SJSA1 (cell line): ENCODE results near the gene TRIM25. TPM values are rescaled to one million over a fixed set of nuclear protein-coding genes. Genes with fewer than 3 reads are reported as not detected.

Source experiments
- DNase-seq, 2 experiments: peaks; one replicate each; pipeline ENCODE4 v3.0.0-alpha.2; 2015 to 2020; ENCODE audit warnings: low spot score in 2 of 2, low read depth in 1 of 2
- H3K27ac ChIP-seq: fragments of 250-450 bp; sonication (Bioruptor Pico); 2 replicates; pipeline ENCODE4 v1.5.1; 2020; ENCODE audit warnings: mild to moderate bottlenecking, moderate library complexity
- H3K27me3 ChIP-seq: fragments of 250-450 bp; sonication (Bioruptor Pico); replicated peaks from 2 replicates; pipeline ENCODE4 v1.5.1; 2020; ENCODE audit warnings: mild to moderate bottlenecking, moderate library complexity
- H3K36me3 ChIP-seq: fragments of 250-450 bp; sonication (Bioruptor Pico); 2 replicates; pipeline ENCODE4 v1.5.1; 2020; ENCODE audit warnings: mild to moderate bottlenecking
- H3K4me1 ChIP-seq: fragments of 250-450 bp; sonication (Bioruptor Pico); replicated peaks from 2 replicates; pipeline ENCODE4 v1.6.1; 2021; ENCODE audit warnings: mild to moderate bottlenecking
- H3K4me3 ChIP-seq: fragments of 250-450 bp; sonication (Bioruptor Pico); 2 replicates; pipeline ENCODE4 v1.5.1; 2020; ENCODE audit warnings: mild to moderate bottlenecking
- H3K9me3 ChIP-seq: fragments of 250-450 bp; sonication (Bioruptor Pico); replicated peaks from 2 replicates; pipeline ENCODE4 v1.5.1; 2020; ENCODE audit warnings: mild to moderate bottlenecking
- total RNA-seq: library from RNA; depleted of rRNA; stranded (reverse); fragments of >200 nt; shearing (Covaris generic); gene quantifications from 2 replicates; pipeline ENCODE4 v1.2.3, GENCODE V29; 2014

Gene TRIM25
- total RNA-seq, 1 experiment from 2014 or later, result 11.9 TPM

DNA sequence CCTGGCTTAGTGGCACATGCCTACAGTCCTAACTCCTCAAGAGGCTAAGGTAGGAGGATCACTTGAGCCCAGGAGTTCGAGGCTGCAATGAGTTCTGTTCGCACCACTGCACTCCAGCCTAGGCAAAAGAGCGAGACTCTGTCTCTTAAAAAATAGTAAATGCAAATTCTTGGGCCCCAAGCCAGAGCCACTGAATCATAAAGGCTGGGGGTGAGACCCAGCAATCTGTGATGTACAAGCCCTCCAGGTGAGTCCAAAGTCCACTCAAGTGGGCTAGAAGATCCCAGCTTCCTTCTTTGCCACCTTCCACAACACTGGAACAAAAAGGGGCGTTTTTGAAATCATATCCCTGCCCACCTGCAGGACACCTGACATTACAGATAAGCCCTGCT lies 16.9 kb downstream of the TRIM25 start:
- Histone ChIP-seq H3K36me3 (peaks cover 89% of the 10 kb centered on the region), H3K4me3 (no peak overlapping the region), H3K4me1 (peaks cover 5% of the 10 kb centered on the region), H3K27me3 (no peaks in the 10 kb centered on the region), H3K9me3 (no peaks in the 10 kb centered on the region), H3K27ac (no peak overlapping the region)
- no peak for DNase-seq

DNA sequence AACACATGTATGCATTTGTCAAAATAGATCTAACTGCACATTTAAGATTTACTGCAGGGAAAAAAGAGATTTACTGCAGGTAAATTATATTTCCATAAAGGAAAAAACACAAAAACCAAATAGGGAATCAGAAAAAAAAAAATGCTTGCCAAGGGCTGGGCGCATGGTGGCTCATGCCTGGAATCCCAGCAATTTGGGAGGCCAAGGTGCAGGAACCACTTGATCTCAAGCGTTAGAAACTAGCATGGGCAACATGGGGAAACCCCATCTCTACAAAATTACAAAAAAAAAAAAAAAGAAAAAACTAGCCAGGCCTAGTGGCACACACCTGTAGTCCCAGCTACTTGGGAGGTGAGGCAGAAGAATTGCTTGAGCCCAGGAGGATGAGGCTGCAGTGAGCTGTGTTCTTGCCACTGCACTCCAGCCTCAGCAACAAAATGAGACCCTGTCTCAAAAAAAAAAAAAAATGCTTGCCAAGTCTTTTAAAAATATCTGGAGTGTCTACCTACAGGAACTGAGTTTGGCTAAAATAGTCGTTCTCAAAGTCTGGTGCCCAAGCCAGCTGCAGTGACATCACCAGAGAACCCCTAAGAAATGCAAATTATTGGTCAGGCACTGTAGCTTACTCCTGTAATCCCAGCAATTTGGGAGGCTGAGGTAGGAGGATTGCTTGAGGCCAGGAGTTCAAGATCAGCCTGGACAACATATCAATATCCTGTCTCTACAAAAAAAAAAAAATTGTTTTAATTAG lies 17.5 kb downstream of the TRIM25 start:
- H3K4me1 ChIP-seq, result no peaks in the 10 kb centered on the region
- H3K27ac ChIP-seq, result no peak overlapping the region
- no peaks in the 10 kb centered on the region for H3K9me3 ChIP-seq
- DNase-seq, result no peak
- H3K27me3 ChIP-seq, result no peaks in the 10 kb centered on the region
- peaks cover 89% of the 10 kb centered on the region for H3K36me3 ChIP-seq
- no peak overlapping the region for H3K4me3 ChIP-seq

- Histone ChIP-seq H3K4me3 (no peak overlapping the region), H3K27ac (no peak overlapping the region), H3K9me3 (no peaks in the 10 kb centered on the region), H3K36me3 (peaks cover 89% of the 10 kb centered on the region), H3K4me1 (no peaks in the 10 kb centered on the region), H3K27me3 (no peaks in the 10 kb centered on the region)
- DNase-seq, result no peak
Observed at GRCh38 chr17:56894859-56895455, 18.9 kb downstream of the TRIM25 start.

DNA sequence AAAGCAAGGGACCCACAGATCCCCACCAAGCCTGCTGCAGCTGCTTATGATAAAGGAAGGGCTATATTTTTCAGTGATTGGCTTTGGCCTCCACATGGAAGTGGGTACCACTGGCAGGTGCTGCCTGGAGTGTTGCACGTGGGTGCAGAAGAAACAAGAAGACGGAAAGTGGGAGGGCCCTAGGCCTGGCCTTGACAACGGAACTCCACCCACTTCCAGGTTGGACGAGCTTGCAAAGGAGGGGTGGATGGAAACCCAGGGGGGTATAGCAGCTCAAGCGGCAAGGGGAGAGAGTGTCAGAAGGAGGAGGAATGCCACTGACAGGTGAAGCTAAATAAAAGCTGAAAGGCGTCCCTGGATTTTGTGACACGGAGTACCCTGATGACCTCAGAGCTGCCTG lies 20.3 kb downstream of the TRIM25 start:
- Histone ChIP-seq H3K4me1 (no peaks in the 10 kb centered on the region), H3K27me3 (no peaks in the 10 kb centered on the region), H3K27ac (no peak overlapping the region), H3K4me3 (no peak overlapping the region), H3K9me3 (no peaks in the 10 kb centered on the region), H3K36me3 (peaks cover 78% of the 10 kb centered on the region)
- DNase-seq, result no peak

DNA sequence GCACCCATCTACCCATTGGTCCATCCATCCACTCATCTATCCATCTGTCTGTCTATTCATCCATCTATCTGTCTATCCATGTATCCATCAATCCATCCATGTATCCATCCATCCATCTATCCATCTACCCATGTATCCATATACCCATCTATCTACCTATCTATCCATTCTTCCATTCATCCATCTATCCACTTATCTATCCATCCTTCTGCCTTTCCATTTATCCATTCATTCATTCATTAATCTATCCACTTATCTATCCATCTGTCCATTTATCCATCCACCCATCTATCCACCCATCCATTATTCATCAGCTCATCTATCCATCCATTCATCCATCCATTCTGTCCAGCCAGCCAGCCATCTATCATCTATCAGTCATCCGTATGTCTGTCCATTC lies 21.5 kb downstream of the TRIM25 start:
- H3K4me3 ChIP-seq, result no peak overlapping the region
- no peaks in the 10 kb centered on the region for H3K27me3 ChIP-seq
- H3K9me3 ChIP-seq, result peaks cover 4% of the 10 kb centered on the region; the same call in 1 of the 2 replicates
- H3K36me3 ChIP-seq, result peaks cover 74% of the 10 kb centered on the region
- no peaks in the 10 kb centered on the region for H3K4me1 ChIP-seq
- no peak overlapping the region for H3K27ac ChIP-seq
- no peak for DNase-seq

DNA sequence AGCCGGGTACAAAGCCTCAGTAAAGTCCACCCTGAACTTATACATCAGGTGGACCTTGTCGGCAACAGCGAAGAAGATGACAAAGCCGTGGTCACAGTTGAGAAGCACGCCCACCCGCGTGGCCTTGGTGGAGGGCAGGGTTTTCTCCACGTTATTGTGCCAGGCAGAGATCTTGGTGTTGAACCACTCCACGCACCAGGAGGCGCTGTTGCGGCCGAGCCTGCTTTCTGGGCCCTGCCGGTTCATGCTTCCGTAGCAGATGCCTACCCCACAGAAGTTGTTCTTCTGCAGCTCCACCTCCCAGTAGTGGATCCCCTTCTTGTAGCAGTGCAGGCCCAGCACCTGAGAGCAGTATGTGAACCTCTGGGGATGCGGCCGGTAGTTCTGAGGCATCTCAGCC lies 22.1 kb downstream of the TRIM25 start:
- no peaks in the 10 kb centered on the region for H3K4me1 ChIP-seq
- no peak overlapping the region for H3K4me3 ChIP-seq
- H3K27ac ChIP-seq, result no peak overlapping the region
- peaks cover 77% of the 10 kb centered on the region for H3K36me3 ChIP-seq
- no peaks in the 10 kb centered on the region for H3K27me3 ChIP-seq
- no peak for DNase-seq
- H3K9me3 ChIP-seq, result peaks cover 4% of the 10 kb centered on the region; the same call in 1 of the 2 replicates

- Histone ChIP-seq H3K27me3 (no peaks in the 10 kb centered on the region), H3K36me3 (peaks cover 77% of the 10 kb centered on the region)
Observed at GRCh38 chr17:56890906-56891674, 22.8 kb downstream of the TRIM25 start.

DNA sequence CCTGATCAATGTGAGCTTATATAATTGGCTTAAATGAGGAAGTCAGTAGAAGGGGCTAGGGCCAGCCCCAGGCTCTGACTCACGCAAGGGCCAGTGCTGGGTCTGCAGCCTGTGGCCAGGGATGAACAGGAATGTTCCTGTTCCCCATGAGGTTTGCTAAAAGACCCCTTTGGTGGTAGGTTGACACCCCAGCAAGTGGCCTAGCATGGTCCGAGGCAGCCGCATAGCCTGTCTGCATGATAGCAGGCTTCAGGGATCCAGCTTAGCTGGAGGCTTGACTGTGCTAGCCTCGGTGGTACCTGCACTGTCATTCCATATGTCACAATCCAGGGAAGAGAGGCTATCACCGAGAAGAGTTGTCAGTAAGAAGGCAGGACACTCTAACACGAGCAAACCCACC lies 23.5 kb downstream of the TRIM25 start:
- Histone ChIP-seq H3K36me3 (peaks cover 70% of the 10 kb centered on the region), H3K27me3 (no peaks in the 10 kb centered on the region), H3K4me1 (no peaks in the 10 kb centered on the region), H3K9me3 (peaks cover 4% of the 10 kb centered on the region; the same call in 1 of the 2 replicates), H3K4me3 (no peak overlapping the region), H3K27ac (no peak overlapping the region)
- no peak for DNase-seq

More at GRCh38 chr17:56890906-56891674, 22.8 kb downstream of the TRIM25 start:
- peaks cover 4% of the 10 kb centered on the region; the same call in 1 of the 2 replicates for H3K9me3 ChIP-seq
- no peak overlapping the region for H3K27ac ChIP-seq
- no peaks in the 10 kb centered on the region for H3K4me1 ChIP-seq
- DNase-seq, result no peak
- no peak overlapping the region for H3K4me3 ChIP-seq

GRCh38 chr17:56887552-56888467 lies 26.0 kb downstream of the TRIM25 start:
- Histone ChIP-seq H3K4me3 (no peak overlapping the region), H3K27ac (no peak overlapping the region), H3K36me3 (peaks cover 46% of the 10 kb centered on the region), H3K27me3 (no peaks in the 10 kb centered on the region), H3K4me1 (no peaks in the 10 kb centered on the region), H3K9me3 (peaks cover 4% of the 10 kb centered on the region; the same call in 1 of the 2 replicates)
- DNase-seq, result peak in 1 of 2 experiments; percentile 25

DNA sequence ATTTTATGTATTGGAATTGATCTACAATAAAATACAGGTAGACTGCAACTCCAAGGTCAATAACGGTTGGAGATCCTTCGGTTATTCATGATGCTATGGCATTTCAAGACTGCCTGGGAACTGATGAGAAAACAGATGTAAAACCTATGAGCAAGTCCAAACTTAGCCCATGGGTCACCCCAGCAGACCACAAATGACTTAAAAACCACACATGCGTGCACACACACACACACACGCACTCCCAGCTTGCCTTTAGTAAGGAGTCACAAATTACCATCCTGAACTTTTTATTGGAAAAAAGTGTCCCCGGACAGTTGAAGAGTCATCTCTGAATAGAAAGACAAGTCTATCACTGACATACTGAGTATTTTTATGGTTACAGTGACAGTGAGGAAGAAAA lies 26.7 kb downstream of the TRIM25 start:
- Histone ChIP-seq H3K4me3 (no peak overlapping the region), H3K9me3 (peaks cover 4% of the 10 kb centered on the region; the same call in 1 of the 2 replicates), H3K4me1 (no peaks in the 10 kb centered on the region), H3K27ac (no peak overlapping the region), H3K36me3 (peaks cover 39% of the 10 kb centered on the region), H3K27me3 (no peaks in the 10 kb centered on the region)
- peak in 1 of 2 experiments; percentile 14 for DNase-seq

GRCh38 chr17:56886288-56886731 lies 27.5 kb downstream of the TRIM25 start:
- peaks cover 31% of the 10 kb centered on the region for H3K36me3 ChIP-seq
- no peak overlapping the region for H3K27ac ChIP-seq
- no peak for DNase-seq
- no peak overlapping the region for H3K4me3 ChIP-seq
- H3K9me3 ChIP-seq, result peaks cover 4% of the 10 kb centered on the region; the same call in 1 of the 2 replicates
- no peaks in the 10 kb centered on the region for H3K27me3 ChIP-seq
- H3K4me1 ChIP-seq, result no peaks in the 10 kb centered on the region

GRCh38 chr17:56885312-56885657 lies 28.6 kb downstream of the TRIM25 start:
- Histone ChIP-seq H3K27me3 (no peaks in the 10 kb centered on the region), H3K4me1 (no peaks in the 10 kb centered on the region), H3K27ac (no peak overlapping the region), H3K36me3 (peaks cover 21% of the 10 kb centered on the region), H3K4me3 (no peak overlapping the region), H3K9me3 (peaks cover 4% of the 10 kb centered on the region; the same call in 1 of the 2 replicates)
- no peak for DNase-seq
